Measurements from ENCODE around the gene TMEM260. TPM values are rescaled to one million over a fixed set of nuclear protein-coding genes. Genes with fewer than 3 reads are reported as not detected.
A peak's percentile ranks its signal among the peaks of the same experiment; 100 is the strongest.

TMEM260 gene
- total and polyA plus RNA-seq, 10 donors: 8.4 to 42.9 (median 30.2) TPM

DNA sequence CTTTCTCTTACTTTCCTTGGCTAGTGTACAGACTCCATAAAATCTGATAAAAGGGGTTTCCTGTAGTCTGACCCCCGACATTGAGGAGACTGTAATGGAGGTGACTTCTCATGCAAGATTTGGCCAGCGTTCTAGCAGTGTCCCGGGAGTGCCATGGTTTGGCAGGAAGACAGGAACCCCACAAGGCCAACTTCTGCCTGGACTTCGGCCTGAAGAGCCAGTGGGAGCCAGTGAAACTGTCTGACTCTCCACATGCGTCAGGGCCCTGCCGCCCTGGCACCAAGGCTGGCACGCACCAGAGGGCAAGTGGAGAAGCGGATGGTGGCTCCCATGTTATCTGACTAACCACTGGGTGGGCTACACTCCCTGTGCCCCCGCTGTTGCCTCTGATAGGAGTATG is 70.5 kb downstream of the TMEM260 start:
- no peak overlapping the region for H3K27ac ChIP-seq

DNA sequence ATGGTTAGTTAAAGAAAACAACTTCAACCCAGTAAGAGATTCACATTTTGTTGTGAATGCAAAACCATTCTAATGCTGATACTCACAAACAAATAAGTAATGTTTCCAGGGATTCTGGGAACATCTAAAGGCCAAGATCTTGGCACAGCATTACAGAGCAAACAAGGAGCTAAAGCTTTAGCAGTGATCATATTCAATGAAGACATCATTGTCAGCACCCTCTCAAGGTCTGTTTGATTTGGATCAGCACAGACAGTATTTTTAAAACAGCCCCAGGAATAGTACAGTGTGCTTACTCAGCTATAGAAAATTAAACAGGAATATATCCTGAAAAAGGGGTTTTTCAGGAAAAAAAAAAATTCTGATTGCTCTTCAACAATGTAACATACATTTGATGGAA is 71.4 kb downstream of the TMEM260 start:
- DNase-seq: no peak
- Histone ChIP-seq H3K27me3 (replicated peaks in 1 of 7) (no peaks in the 10 kb centered on the region), H3K27ac (no peak overlapping the region), H3K36me3 (peaks cover 0 to 60% (median 8%) of the 10 kb centered on the region in 6 donors), H3K4me1 (no peaks in the 10 kb centered on the region), H3K9me3 (no peaks in the 10 kb centered on the region), H3K4me3 (no peak overlapping the region)
- TF ChIP-seq POLR2AphosphoS5 (IDR thresholded peaks at IDR 0.05) (no peak), POLR2A (IDR thresholded peaks at IDR 0.05) (no peak)
- TF ChIP-seq, protein P1, sequence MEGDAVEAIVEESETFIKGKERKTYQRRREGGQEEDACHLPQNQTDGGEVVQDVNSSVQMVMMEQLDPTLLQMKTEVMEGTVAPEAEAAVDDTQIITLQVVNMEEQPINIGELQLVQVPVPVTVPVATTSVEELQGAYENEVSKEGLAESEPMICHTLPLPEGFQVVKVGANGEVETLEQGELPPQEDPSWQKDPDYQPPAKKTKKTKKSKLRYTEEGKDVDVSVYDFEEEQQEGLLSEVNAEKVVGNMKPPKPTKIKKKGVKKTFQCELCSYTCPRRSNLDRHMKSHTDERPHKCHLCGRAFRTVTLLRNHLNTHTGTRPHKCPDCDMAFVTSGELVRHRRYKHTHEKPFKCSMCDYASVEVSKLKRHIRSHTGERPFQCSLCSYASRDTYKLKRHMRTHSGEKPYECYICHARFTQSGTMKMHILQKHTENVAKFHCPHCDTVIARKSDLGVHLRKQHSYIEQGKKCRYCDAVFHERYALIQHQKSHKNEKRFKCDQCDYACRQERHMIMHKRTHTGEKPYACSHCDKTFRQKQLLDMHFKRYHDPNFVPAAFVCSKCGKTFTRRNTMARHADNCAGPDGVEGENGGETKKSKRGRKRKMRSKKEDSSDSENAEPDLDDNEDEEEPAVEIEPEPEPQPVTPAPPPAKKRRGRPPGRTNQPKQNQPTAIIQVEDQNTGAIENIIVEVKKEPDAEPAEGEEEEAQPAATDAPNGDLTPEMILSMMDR (IDR thresholded peaks at IDR 0.05 in 8 of 11, conservative IDR thresholded peaks at IDR 0.05 in 3 of 11): no peak
- intact Hi-C loops (cut with DNase I; ENCODE audit: low total_unique reads): no loop called here

More for the DNA sequence above, 70.5 kb downstream of the TMEM260 start:
- TF ChIP-seq POLR2A (IDR thresholded peaks at IDR 0.05): no peak
- TF ChIP-seq POLR2AphosphoS5 (IDR thresholded peaks at IDR 0.05): peak; percentile 25 to 66 (median 57)
- no peaks in the 10 kb centered on the region for H3K4me1 ChIP-seq
- H3K36me3 ChIP-seq: peaks cover 0 to 64% (median 8%) of the 10 kb centered on the region in 6 donors
- WGBS, 5 donors: 49 to 81% (median 73%) methylated on average over 8 to 9 of the region's 9 CpGs
- intact Hi-C loops (cut with DNase I; ENCODE audit: low total_unique reads): no loop called here
- H3K9me3 ChIP-seq: no peaks in the 10 kb centered on the region
- DNase-seq: peak; percentile 76
- H3K27me3 ChIP-seq (replicated peaks in 1 of 7): no peaks in the 10 kb centered on the region
- no peak overlapping the region for H3K4me3 ChIP-seq

DNA sequence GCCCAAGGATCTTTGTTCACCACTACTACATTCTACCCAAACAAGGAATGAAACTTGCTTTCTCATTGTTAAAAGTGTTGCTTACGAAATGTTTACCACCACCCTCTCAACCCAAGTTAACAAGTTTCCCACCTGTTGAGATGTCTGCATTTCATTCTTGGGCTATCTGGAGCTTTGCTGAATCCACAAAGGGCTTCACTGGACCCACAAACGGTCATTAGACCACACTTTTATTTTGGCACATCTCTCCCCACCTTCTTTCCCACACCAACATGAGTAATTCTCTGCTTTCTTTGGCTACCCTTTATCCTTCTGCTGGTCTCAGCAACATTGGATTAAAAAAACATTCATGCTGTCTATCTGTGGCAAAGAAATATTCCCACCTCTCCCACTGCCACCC is 78.0 kb downstream of the TMEM260 start:
- no peaks in the 10 kb centered on the region for H3K4me1 ChIP-seq
- intact Hi-C loops (cut with DNase I; ENCODE audit: low total_unique reads): no loop called here
- no peak for DNase-seq
- H3K36me3 ChIP-seq: peaks cover 0 to 11% (median 0%) of the 10 kb centered on the region in 6 donors
- H3K27me3 ChIP-seq (replicated peaks in 1 of 7): no peaks in the 10 kb centered on the region
- H3K4me3 ChIP-seq: no peak overlapping the region
- no peak overlapping the region for H3K27ac ChIP-seq
- 69 to 83% (median 74%) methylated on average over 2 of the region's 2 CpGs for WGBS, 5 donors
- TF ChIP-seq POLR2A (IDR thresholded peaks at IDR 0.05) (no peak), POLR2AphosphoS5 (IDR thresholded peaks at IDR 0.05) (no peak)
- TF ChIP-seq, protein P1 (IDR thresholded peaks at IDR 0.05 in 8 of 11, conservative IDR thresholded peaks at IDR 0.05 in 3 of 11): no peak
- no peaks in the 10 kb centered on the region for H3K9me3 ChIP-seq

DNA sequence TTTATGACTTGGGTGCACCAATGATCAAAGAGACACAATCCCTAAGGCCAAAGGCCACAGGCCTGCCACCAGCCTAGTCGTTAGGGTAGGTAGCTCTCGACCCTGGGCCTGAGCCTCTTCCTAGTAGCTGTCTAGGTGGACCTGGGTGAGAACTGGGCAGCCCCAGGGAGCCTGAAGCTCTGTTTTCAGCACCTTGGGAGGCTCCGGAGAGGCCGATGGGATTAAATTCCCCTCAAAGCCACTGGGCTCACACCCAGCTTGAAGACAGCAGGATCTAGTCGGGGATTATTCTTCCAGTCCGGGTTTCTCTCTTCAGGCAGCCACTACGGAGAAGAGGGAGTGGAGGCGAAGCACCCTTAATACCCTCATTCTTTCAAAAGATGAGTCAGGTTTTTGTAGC is 79.8 kb downstream of the TMEM260 start:
- Histone ChIP-seq H3K27me3 (replicated peaks in 1 of 7) (no peaks in the 10 kb centered on the region), H3K27ac (no peak overlapping the region), H3K4me1 (no peaks in the 10 kb centered on the region), H3K4me3 (no peak overlapping the region), H3K9me3 (no peaks in the 10 kb centered on the region), H3K36me3 (peaks cover 0 to 5% (median 0%) of the 10 kb centered on the region in 6 donors)
- no peak for DNase-seq
- intact Hi-C loops (cut with DNase I; ENCODE audit: low total_unique reads): no loop called here
- TF ChIP-seq POLR2A (IDR thresholded peaks at IDR 0.05): no peak
- TF ChIP-seq POLR2AphosphoS5 (IDR thresholded peaks at IDR 0.05): no peak
- TF ChIP-seq, protein P1 (IDR thresholded peaks at IDR 0.05 in 8 of 11, conservative IDR thresholded peaks at IDR 0.05 in 3 of 11): no peak
- 47 to 54% (median 53%) methylated on average over 8 of the region's 8 CpGs for WGBS, 5 donors

Data from spleen (tissue), 11 donors.